GM23338 (cell line): ENCODE measurements around the gene GALNT9. TPM values are rescaled to one million over a fixed set of nuclear protein-coding genes. Genes with fewer than 3 reads are reported as not detected.

ENCODE experiments used
- ATAC-seq: fragments of 200-7000 bp; cut with Tn5 transposase; 3 replicates; pipeline ENCODE4 v1.9.1; 2020
- DNase-seq: peaks from one replicate; pipeline ENCODE4 v3.0.0-alpha.2; 2015; ENCODE audit warnings: low spot score
- H2AFZ ChIP-seq: fragments of 200-600 bp; sonication (generic); 2 replicates; pipeline ENCODE4 v1.8.0; 2016; ENCODE audit warnings: antibody characterized with exemption, mild to moderate bottlenecking, moderate library complexity
- H3F3A ChIP-seq: fragments of 200-600 bp; sonication (generic); replicated peaks from 2 replicates; pipeline ENCODE4 v1.8.0; 2017; ENCODE audit warnings: antibody characterized with exemption, mixed run types, low read depth
- H3K27ac ChIP-seq: fragments of 200-600 bp; sonication (generic); 2 replicates; pipeline ENCODE4 v1.6.1; 2016; ENCODE audit warnings: low read depth
- H3K27me3 ChIP-seq: fragments of 200-600 bp; sonication (generic); 2 replicates; pipeline ENCODE4 v1.8.0; 2016; ENCODE audit warnings: mild to moderate bottlenecking, mixed run types, moderate library complexity; ENCODE audit not compliant: insufficient read depth
- H3K36me3 ChIP-seq: fragments of 200-600 bp; sonication (generic); 2 replicates; pipeline ENCODE4 v1.8.0; 2016; ENCODE audit warnings: mild to moderate bottlenecking; ENCODE audit not compliant: insufficient read depth
- H3K4me1 ChIP-seq: fragments of 200-600 bp; sonication (generic); 2 replicates; pipeline ENCODE4 v1.8.0; 2016; ENCODE audit warnings: mild to moderate bottlenecking, moderate library complexity; ENCODE audit not compliant: insufficient read depth
- H3K4me2 ChIP-seq: fragments of 200-600 bp; sonication (generic); 2 replicates; pipeline ENCODE4 v1.7.1; 2017; ENCODE audit warnings: mixed run types
- H3K4me3 ChIP-seq: fragments of 200-600 bp; sonication (generic); 2 replicates; pipeline ENCODE4 v1.6.1; 2016; ENCODE audit warnings: mixed run types
- H3K79me2 ChIP-seq: fragments of 200-600 bp; sonication (generic); replicated peaks from 2 replicates; pipeline ENCODE4 v1.8.0; 2017; ENCODE audit warnings: mild to moderate bottlenecking; ENCODE audit not compliant: insufficient read depth
- H3K9me2 ChIP-seq: fragments of 200-600 bp; sonication (generic); 2 replicates; pipeline ENCODE4 v1.8.0; 2017; ENCODE audit not compliant: insufficient read depth
- H4K20me1 ChIP-seq: fragments of 200-600 bp; sonication (generic); replicated peaks from 2 replicates; pipeline ENCODE4 v1.8.0; 2017; ENCODE audit warnings: mild to moderate bottlenecking; ENCODE audit not compliant: insufficient read depth
- H3K27ac Mint-ChIP-seq: 2 replicates; pipeline ENCODE4 v1.8.0; 2020; ENCODE audit warnings: inconsistent platforms, mild to moderate bottlenecking, moderate library complexity, mixed read lengths
- H3K27me3 Mint-ChIP-seq: 3 replicates; pipeline ENCODE4 v1.8.0; 2022; ENCODE audit warnings: low read depth, mild to moderate bottlenecking, moderate library complexity, mixed read lengths, inconsistent platforms; ENCODE audit not compliant: insufficient read depth, poor library complexity
- H3K36me3 Mint-ChIP-seq: 3 replicates; pipeline ENCODE4 v1.8.0; 2021; ENCODE audit warnings: low read depth, mild to moderate bottlenecking, inconsistent platforms, moderate library complexity, mixed read lengths
- H3K4me1 Mint-ChIP-seq: 3 replicates; pipeline ENCODE4 v1.8.0; 2020; ENCODE audit warnings: mild to moderate bottlenecking, inconsistent platforms, mixed read lengths
- H3K4me3 Mint-ChIP-seq: 3 replicates; pipeline ENCODE4 v1.8.0; 2021; ENCODE audit warnings: moderate library complexity, mild to moderate bottlenecking, inconsistent platforms, mixed read lengths
- H3K9me3 Mint-ChIP-seq: 3 replicates; pipeline ENCODE4 v1.8.0; 2020; ENCODE audit warnings: moderate library complexity, mild to moderate bottlenecking, inconsistent platforms, mixed read lengths
- CREB1 ChIP-seq: fragments of 250-450 bp; sonication (Bioruptor Pico); IDR thresholded peaks from 2 replicates; pipeline ENCODE4 v1.5.0; 2020; ENCODE audit warnings: low read depth, mild to moderate bottlenecking, moderate library complexity
- EZH2 ChIP-seq: fragments of 200-600 bp; sonication (generic); IDR thresholded peaks from one replicate; pipeline ENCODE4 v1.8.0; 2017; ENCODE audit warnings: antibody characterized with exemption, mild to moderate bottlenecking, low read depth; ENCODE audit not compliant: unreplicated experiment
- EZH2phosphoT487 ChIP-seq: fragments of 200-600 bp; sonication (generic); IDR thresholded peaks from one replicate; pipeline ENCODE4 v1.8.1; 2018; ENCODE audit warnings: antibody characterized with exemption; ENCODE audit not compliant: unreplicated experiment
- JUNB ChIP-seq: IDR thresholded peaks from one replicate; pipeline ENCODE4 v1.6.1; 2016; ENCODE audit warnings: antibody characterized with exemption; ENCODE audit not compliant: unreplicated experiment
- NANOG ChIP-seq: IDR thresholded peaks from 2 replicates; pipeline ENCODE4 v1.6.1; 2016; ENCODE audit warnings: antibody characterized with exemption, borderline replicate concordance
- ZNF114 ChIP-seq: fragments of 250-450 bp; sonication (Bioruptor Pico); IDR thresholded peaks from 2 replicates; pipeline ENCODE4 v1.5.0; 2020; ENCODE audit warnings: mild to moderate bottlenecking, moderate library complexity
- polyA plus RNA-seq: library from polyadenylated mRNA; unstranded; fragments of >200 nt; fragmentation: Nextera tagmentation; extraction: Ambion mirVana; gene quantifications from 2 replicates; pipeline ENCODE4 v1.2.1, GENCODE V29; 2016
- total RNA-seq: library from RNA; depleted of rRNA; stranded (reverse); fragments of >200 nt; shearing (Covaris generic); gene quantifications from 2 replicates; pipeline ENCODE4 v1.2.3, GENCODE V29; 2014
- TF ChIP-seq, protein P1 (sequence below): IDR thresholded peaks from one replicate; pipeline ENCODE4 v1.6.1; 2018; ENCODE audit warnings: antibody characterized with exemption; ENCODE audit not compliant: unreplicated experiment
- TF ChIP-seq, protein P2 (sequence below): fragments of 250-450 bp; sonication (Bioruptor Pico); IDR thresholded peaks from 2 replicates; pipeline ENCODE4 v1.5.0; 2020; ENCODE audit warnings: mild to moderate bottlenecking, moderate library complexity
- TF ChIP-seq, protein P3 (sequence below), 2 experiments: fragments of 200-600 bp in 1 of 2; sonication (generic) in 1 of 2; conservative IDR thresholded peaks; 2 replicates each; pipeline versions ENCODE4 v1.5.1 to v1.6.1; 2016 to 2017; ENCODE audit warnings: antibody characterized with exemption in 2 of 2, low read depth in 2 of 2, mild to moderate bottlenecking in 2 of 2, moderate library complexity in 1 of 2
- TF ChIP-seq, protein P4 (sequence below): IDR thresholded peaks from 2 replicates; pipeline ENCODE4 v1.6.1; 2016; ENCODE audit warnings: antibody characterized with exemption

GALNT9 gene
- total and polyA plus RNA-seq, 2 experiments from 2014 or later: 0.81 to 2.5 TPM

DNA sequence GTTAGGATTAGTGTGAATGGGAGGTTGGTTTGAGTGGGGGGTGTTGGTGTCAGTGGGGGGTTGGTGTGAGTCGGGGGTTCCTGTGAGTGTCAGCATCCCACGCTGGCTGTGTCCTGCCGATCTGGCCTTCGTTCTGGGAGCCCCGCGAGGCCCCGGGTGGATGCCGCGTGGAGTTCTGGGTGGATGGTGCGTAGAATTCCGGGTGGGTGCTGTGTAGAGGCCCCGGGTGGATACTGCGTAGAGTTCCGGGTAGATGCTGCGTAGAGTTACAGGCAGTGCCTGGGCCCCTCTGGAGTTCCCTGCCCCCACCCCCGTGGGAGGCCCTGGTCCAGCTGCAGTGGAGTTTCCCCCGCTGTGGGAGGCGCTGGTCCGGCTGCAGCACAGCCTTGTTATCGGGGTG, 176.4 kb downstream of the GALNT9 start:
- H3K4me1 Mint-ChIP-seq: no peaks in the 10 kb centered on the region
- no peak for ATAC-seq
- peaks cover 2% of the 10 kb centered on the region; the same call in 2 of the 3 replicates for H3K9me3 Mint-ChIP-seq
- TF ChIP-seq NANOG: no peak
- TF ChIP-seq JUNB: no peak
- TF ChIP-seq EZH2: no peak
- no peak overlapping the region for H3K4me3 ChIP-seq
- H4K20me1 ChIP-seq: no peaks in the 10 kb centered on the region
- peaks cover 13% of the 10 kb centered on the region; the same call in 2 of the 3 replicates for H3K36me3 Mint-ChIP-seq
- no peak overlapping the region for H3K27ac ChIP-seq
- H3K36me3 ChIP-seq: no peaks in the 10 kb centered on the region
- H2AFZ ChIP-seq: no peak overlapping the region
- peaks cover 3% of the 10 kb centered on the region for H3K27me3 Mint-ChIP-seq
- no peaks in the 10 kb centered on the region for H3K9me2 ChIP-seq
- DNase-seq: no peak
- H3K79me2 ChIP-seq: 0 out of 2 replicates have a peak, but pooled peaks cover 1% of the 10 kb centered on the region
- no peak overlapping the region for H3K27ac Mint-ChIP-seq
- H3K4me3 Mint-ChIP-seq: no peak overlapping the region
- no peaks in the 10 kb centered on the region for H3K4me1 ChIP-seq
- H3K27me3 ChIP-seq: no peaks in the 10 kb centered on the region
- peaks cover 23% of the 10 kb centered on the region for H3F3A ChIP-seq
- no peak overlapping the region for H3K4me2 ChIP-seq

DNA sequence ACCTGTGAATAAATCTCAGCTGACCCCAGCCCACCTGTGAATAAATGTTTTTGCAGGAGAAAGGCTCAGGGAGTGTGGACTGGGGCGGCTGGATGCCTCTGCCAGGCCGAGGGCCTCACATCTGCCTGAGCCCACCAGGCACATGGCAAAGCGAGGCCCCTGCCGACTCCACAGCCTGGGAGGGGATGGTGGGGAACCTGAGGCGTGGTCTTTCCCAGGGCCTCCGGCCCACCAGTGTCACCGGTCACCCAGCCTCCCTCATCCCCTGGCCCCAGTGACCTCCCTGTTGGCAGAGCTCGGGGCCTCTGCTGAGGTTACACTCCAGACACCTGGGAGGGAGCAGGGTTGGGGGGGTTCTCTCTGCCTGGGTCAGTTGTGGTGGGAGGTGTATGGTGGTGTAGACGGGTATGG, 177.0 kb downstream of the GALNT9 start:
- Histone ChIP-seq H3F3A (peaks cover 17% of the 10 kb centered on the region), H3K4me2 (no peak overlapping the region), H3K9me2 (no peaks in the 10 kb centered on the region), H2AFZ (no peak overlapping the region), H3K36me3 (no peaks in the 10 kb centered on the region), H4K20me1 (no peaks in the 10 kb centered on the region), H3K4me3 (no peak overlapping the region), H3K79me2 (0 out of 2 replicates have a peak, but pooled peaks cover 2% of the 10 kb centered on the region), H3K27me3 (no peaks in the 10 kb centered on the region), H3K4me1 (no peaks in the 10 kb centered on the region), H3K27ac (no peak overlapping the region)
- Mint-ChIP-seq H3K36me3 (peaks cover 15% of the 10 kb centered on the region; the same call in 2 of the 3 replicates), H3K4me3 (no peak overlapping the region), H3K9me3 (peaks cover 2% of the 10 kb centered on the region; the same call in 2 of the 3 replicates), H3K27ac (no peak overlapping the region), H3K4me1 (no peaks in the 10 kb centered on the region), H3K27me3 (peaks cover 3% of the 10 kb centered on the region)
- ATAC-seq (no peak), DNase-seq (no peak)
- TF ChIP-seq, protein P1, sequence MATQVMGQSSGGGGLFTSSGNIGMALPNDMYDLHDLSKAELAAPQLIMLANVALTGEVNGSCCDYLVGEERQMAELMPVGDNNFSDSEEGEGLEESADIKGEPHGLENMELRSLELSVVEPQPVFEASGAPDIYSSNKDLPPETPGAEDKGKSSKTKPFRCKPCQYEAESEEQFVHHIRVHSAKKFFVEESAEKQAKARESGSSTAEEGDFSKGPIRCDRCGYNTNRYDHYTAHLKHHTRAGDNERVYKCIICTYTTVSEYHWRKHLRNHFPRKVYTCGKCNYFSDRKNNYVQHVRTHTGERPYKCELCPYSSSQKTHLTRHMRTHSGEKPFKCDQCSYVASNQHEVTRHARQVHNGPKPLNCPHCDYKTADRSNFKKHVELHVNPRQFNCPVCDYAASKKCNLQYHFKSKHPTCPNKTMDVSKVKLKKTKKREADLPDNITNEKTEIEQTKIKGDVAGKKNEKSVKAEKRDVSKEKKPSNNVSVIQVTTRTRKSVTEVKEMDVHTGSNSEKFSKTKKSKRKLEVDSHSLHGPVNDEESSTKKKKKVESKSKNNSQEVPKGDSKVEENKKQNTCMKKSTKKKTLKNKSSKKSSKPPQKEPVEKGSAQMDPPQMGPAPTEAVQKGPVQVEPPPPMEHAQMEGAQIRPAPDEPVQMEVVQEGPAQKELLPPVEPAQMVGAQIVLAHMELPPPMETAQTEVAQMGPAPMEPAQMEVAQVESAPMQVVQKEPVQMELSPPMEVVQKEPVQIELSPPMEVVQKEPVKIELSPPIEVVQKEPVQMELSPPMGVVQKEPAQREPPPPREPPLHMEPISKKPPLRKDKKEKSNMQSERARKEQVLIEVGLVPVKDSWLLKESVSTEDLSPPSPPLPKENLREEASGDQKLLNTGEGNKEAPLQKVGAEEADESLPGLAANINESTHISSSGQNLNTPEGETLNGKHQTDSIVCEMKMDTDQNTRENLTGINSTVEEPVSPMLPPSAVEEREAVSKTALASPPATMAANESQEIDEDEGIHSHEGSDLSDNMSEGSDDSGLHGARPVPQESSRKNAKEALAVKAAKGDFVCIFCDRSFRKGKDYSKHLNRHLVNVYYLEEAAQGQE: no peak
- TF ChIP-seq, protein P2, sequence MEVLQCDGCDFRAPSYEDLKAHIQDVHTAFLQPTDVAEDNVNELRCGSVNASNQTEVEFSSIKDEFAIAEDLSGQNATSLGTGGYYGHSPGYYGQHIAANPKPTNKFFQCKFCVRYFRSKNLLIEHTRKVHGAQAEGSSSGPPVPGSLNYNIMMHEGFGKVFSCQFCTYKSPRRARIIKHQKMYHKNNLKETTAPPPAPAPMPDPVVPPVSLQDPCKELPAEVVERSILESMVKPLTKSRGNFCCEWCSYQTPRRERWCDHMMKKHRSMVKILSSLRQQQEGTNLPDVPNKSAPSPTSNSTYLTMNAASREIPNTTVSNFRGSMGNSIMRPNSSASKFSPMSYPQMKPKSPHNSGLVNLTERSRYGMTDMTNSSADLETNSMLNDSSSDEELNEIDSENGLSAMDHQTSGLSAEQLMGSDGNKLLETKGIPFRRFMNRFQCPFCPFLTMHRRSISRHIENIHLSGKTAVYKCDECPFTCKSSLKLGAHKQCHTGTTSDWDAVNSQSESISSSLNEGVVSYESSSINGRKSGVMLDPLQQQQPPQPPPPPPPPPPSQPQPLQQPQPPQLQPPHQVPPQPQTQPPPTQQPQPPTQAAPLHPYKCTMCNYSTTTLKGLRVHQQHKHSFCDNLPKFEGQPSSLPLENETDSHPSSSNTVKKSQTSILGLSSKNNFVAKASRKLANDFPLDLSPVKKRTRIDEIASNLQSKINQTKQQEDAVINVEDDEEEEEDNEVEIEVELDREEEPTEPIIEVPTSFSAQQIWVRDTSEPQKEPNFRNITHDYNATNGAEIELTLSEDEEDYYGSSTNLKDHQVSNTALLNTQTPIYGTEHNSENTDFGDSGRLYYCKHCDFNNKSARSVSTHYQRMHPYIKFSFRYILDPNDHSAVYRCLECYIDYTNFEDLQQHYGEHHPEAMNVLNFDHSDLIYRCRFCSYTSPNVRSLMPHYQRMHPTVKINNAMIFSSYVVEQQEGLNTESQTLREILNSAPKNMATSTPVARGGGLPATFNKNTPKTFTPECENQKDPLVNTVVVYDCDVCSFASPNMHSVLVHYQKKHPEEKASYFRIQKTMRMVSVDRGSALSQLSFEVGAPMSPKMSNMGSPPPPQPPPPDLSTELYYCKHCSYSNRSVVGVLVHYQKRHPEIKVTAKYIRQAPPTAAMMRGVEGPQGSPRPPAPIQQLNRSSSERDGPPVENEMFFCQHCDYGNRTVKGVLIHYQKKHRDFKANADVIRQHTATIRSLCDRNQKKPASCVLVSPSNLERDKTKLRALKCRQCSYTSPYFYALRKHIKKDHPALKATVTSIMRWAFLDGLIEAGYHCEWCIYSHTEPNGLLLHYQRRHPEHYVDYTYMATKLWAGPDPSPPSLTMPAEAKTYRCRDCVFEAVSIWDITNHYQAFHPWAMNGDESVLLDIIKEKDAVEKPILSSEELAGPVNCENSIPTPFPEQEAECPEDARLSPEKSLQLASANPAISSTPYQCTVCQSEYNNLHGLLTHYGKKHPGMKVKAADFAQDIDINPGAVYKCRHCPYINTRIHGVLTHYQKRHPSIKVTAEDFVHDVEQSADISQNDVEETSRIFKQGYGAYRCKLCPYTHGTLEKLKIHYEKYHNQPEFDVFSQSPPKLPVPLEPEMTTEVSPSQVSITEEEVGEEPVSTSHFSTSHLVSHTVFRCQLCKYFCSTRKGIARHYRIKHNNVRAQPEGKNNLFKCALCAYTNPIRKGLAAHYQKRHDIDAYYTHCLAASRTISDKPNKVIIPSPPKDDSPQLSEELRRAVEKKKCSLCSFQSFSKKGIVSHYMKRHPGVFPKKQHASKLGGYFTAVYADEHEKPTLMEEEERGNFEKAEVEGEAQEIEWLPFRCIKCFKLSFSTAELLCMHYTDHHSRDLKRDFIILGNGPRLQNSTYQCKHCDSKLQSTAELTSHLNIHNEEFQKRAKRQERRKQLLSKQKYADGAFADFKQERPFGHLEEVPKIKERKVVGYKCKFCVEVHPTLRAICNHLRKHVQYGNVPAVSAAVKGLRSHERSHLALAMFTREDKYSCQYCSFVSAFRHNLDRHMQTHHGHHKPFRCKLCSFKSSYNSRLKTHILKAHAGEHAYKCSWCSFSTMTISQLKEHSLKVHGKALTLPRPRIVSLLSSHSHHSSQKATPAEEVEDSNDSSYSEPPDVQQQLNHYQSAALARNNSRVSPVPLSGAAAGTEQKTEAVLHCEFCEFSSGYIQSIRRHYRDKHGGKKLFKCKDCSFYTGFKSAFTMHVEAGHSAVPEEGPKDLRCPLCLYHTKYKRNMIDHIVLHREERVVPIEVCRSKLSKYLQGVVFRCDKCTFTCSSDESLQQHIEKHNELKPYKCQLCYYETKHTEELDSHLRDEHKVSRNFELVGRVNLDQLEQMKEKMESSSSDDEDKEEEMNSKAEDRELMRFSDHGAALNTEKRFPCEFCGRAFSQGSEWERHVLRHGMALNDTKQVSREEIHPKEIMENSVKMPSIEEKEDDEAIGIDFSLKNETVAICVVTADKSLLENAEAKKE (CRISPR knock-in tag): no peak
- TF ChIP-seq CREB1 (CRISPR knock-in tag) (no peak), ZNF114 (CRISPR knock-in tag) (no peak), EZH2phosphoT487 (no peak)
- TF ChIP-seq, protein P3, sequence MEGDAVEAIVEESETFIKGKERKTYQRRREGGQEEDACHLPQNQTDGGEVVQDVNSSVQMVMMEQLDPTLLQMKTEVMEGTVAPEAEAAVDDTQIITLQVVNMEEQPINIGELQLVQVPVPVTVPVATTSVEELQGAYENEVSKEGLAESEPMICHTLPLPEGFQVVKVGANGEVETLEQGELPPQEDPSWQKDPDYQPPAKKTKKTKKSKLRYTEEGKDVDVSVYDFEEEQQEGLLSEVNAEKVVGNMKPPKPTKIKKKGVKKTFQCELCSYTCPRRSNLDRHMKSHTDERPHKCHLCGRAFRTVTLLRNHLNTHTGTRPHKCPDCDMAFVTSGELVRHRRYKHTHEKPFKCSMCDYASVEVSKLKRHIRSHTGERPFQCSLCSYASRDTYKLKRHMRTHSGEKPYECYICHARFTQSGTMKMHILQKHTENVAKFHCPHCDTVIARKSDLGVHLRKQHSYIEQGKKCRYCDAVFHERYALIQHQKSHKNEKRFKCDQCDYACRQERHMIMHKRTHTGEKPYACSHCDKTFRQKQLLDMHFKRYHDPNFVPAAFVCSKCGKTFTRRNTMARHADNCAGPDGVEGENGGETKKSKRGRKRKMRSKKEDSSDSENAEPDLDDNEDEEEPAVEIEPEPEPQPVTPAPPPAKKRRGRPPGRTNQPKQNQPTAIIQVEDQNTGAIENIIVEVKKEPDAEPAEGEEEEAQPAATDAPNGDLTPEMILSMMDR (conservative IDR thresholded peaks at IDR 0.05; ENCODE audit: low read depth in 2 of 2): no peak
- TF ChIP-seq, protein P4, sequence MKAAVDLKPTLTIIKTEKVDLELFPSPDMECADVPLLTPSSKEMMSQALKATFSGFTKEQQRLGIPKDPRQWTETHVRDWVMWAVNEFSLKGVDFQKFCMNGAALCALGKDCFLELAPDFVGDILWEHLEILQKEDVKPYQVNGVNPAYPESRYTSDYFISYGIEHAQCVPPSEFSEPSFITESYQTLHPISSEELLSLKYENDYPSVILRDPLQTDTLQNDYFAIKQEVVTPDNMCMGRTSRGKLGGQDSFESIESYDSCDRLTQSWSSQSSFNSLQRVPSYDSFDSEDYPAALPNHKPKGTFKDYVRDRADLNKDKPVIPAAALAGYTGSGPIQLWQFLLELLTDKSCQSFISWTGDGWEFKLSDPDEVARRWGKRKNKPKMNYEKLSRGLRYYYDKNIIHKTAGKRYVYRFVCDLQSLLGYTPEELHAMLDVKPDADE: no peak
